Epithelial cell of esophagus (primary cell): ENCODE data around the gene DDI1.
"Not testable (repeated sequence)": the region's sequence is repeated elsewhere in the genome, so short reads cannot be mapped to it uniquely, and the experiment has no call there.

ENCODE experiments used
- DNase-seq: peaks from one replicate; pipeline ENCODE4 v3.0.0; 2010; ENCODE audit warnings: low read depth
- H3K4me3 ChIP-seq: 2 replicates; pipeline ENCODE4 v1.5.1; 2011; ENCODE audit warnings: mild to moderate bottlenecking, low read length, control low read depth
- CTCF ChIP-seq: IDR thresholded peaks from 2 replicates; pipeline ENCODE4 v1.5.1; 2011; ENCODE audit warnings: low read depth, mild to moderate bottlenecking, low read length, control low read depth, inconsistent platforms; ENCODE audit not compliant: insufficient read depth; ENCODE audit errors: missing control alignments

Gene DDI1

GRCh38 chr11:104033561-104033960 lies 2.9 kb upstream of the DDI1 start:
- no peak for DNase-seq
- TF ChIP-seq CTCF = no peak
- H3K4me3 ChIP-seq = no peak overlapping the region

GRCh38 chr11:104036995-104037394 lies 555 bp downstream of the DDI1 start:
- H3K4me3 ChIP-seq = no peak overlapping the region
- no peak for DNase-seq
- TF ChIP-seq CTCF = no peak

GRCh38 chr11:104041792-104042191 lies 5.4 kb downstream of the DDI1 start:
- TF ChIP-seq CTCF = no peak
- H3K4me3 ChIP-seq = no peak overlapping the region
- DNase-seq = no peak

GRCh38 chr11:104043142-104043541 lies 6.7 kb downstream of the DDI1 start:
- H3K4me3 ChIP-seq = no peak overlapping the region
- DNase-seq = no peak
- TF ChIP-seq CTCF = no peak

- TF ChIP-seq CTCF = no peak
- DNase-seq = no peak
- H3K4me3 ChIP-seq = no peak overlapping the region
These were observed 7.3 kb downstream of the DDI1 start for GRCh38 chr11:104043678-104044239.

GRCh38 chr11:104046331-104046730 lies 9.9 kb downstream of the DDI1 start:
- H3K4me3 ChIP-seq = no peak overlapping the region
- no peak for TF ChIP-seq CTCF

GRCh38 chr11:104046858-104047257 lies 10.4 kb downstream of the DDI1 start:
- not testable (repeated sequence) for DNase-seq, H3K4me3 ChIP-seq

More at GRCh38 chr11:104046331-104046730, 9.9 kb downstream of the DDI1 start:
- DNase-seq = no peak

- H3K4me3 ChIP-seq = no peak overlapping the region
- no peak for TF ChIP-seq CTCF
- DNase-seq = no peak
These were observed 12.7 kb downstream of the DDI1 start for GRCh38 chr11:104049116-104049515.
